Type B pancreatic cell (in vitro differentiated cells): ENCODE measurements around the gene TIGD1. TPM values are rescaled to one million over a fixed set of nuclear protein-coding genes. Genes with fewer than 3 reads are reported as not detected.

Experiments used
- DNase-seq: peaks from one replicate; pipeline ENCODE4 v3.0.0; 2021; ENCODE audit warnings: mixed read lengths; ENCODE audit not compliant: unreplicated experiment; ENCODE audit errors: extremely low spot score
- H3K27ac Mint-ChIP-seq: 2 replicates; pipeline ENCODE4 v1.8.0; 2021; ENCODE audit warnings: mild to moderate bottlenecking, mixed read lengths
- H3K27me3 Mint-ChIP-seq: 2 replicates; pipeline ENCODE4 v1.8.0; 2021; ENCODE audit warnings: mixed read lengths
- H3K36me3 Mint-ChIP-seq: 2 replicates; pipeline ENCODE4 v1.8.0; 2021; ENCODE audit warnings: mixed read lengths
- H3K4me1 Mint-ChIP-seq: one replicate; pipeline ENCODE4 v1.8.0; 2021; ENCODE audit warnings: mixed read lengths; ENCODE audit not compliant: unreplicated experiment
- H3K4me3 Mint-ChIP-seq: 2 replicates; pipeline ENCODE4 v1.8.0; 2021; ENCODE audit warnings: mild to moderate bottlenecking, mixed read lengths
- H3K9me3 Mint-ChIP-seq: 2 replicates; pipeline ENCODE4 v1.8.0; 2021; ENCODE audit warnings: mixed read lengths
- CTCF ChIP-seq: fragments of 200-600 bp; sonication (generic); conservative IDR thresholded peaks from 2 replicates; pipeline ENCODE4 v1.5.0; 2021; ENCODE audit warnings: antibody characterized with exemption, mild to moderate bottlenecking
- total RNA-seq: library from RNA; stranded (reverse); gene quantifications from 2 replicates; pipeline ENCODE4 v1.2.1, GENCODE V29; 2021; ENCODE audit warnings: low replicate concordance

The TIGD1 gene
- total RNA-seq, 1 donor from 2014 or later = 10.8 TPM

- H3K36me3 Mint-ChIP-seq = no peaks in the 10 kb centered on the region
- peaks cover 9% of the 10 kb centered on the region for H3K4me1 Mint-ChIP-seq
- no peak for DNase-seq
- no peaks in the 10 kb centered on the region for H3K9me3 Mint-ChIP-seq
- peaks cover 67% of the 10 kb centered on the region for H3K27me3 Mint-ChIP-seq
- TF ChIP-seq CTCF = no peak
- H3K27ac Mint-ChIP-seq = peak overlapping the region; percentile 61
- H3K4me3 Mint-ChIP-seq = peak overlapping the region; percentile 66
Observed at GRCh38 chr2:232502911-232503808, 47.2 kb downstream of the TIGD1 start.

DNA sequence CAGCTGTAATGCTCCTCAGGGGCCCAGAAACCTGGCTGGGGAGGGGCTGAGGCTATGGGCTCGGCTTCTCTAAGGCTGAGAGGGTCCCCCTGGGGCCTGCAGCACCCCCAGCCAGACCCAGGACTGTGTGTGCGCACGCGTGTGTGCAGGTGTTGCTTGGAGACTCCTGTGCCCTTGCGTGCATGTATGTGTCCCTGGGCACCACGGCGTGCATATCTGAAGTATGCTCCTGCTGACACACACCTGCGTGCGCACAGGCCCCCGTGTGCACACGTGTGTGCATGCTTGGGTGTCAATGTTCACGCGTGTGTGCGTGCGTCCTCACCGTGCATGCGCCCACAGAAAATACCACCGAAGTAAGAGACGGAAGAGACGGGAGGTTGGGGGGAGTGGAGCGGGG, 47.8 kb downstream of the TIGD1 start:
- Mint-ChIP-seq H3K27me3 (peaks cover 62% of the 10 kb centered on the region), H3K4me3 (peak overlapping the region; percentile 84), H3K9me3 (no peaks in the 10 kb centered on the region), H3K36me3 (no peaks in the 10 kb centered on the region), H3K27ac (peak overlapping the region; percentile 61), H3K4me1 (peaks cover 9% of the 10 kb centered on the region)
- TF ChIP-seq CTCF = no peak
- DNase-seq = no peak

- H3K4me3 Mint-ChIP-seq = peak overlapping the region; percentile 41
- no peaks in the 10 kb centered on the region for H3K36me3 Mint-ChIP-seq
- TF ChIP-seq CTCF = no peak
- H3K9me3 Mint-ChIP-seq = no peaks in the 10 kb centered on the region
- H3K4me1 Mint-ChIP-seq = peaks cover 9% of the 10 kb centered on the region
- DNase-seq = no peak
- no peak overlapping the region for H3K27ac Mint-ChIP-seq
- peaks cover 57% of the 10 kb centered on the region for H3K27me3 Mint-ChIP-seq
Observed at GRCh38 chr2:232501794-232502390, 48.5 kb downstream of the TIGD1 start.

- Mint-ChIP-seq H3K9me3 (no peaks in the 10 kb centered on the region), H3K36me3 (no peaks in the 10 kb centered on the region), H3K4me3 (peak overlapping the region; percentile 41), H3K4me1 (peaks cover 9% of the 10 kb centered on the region), H3K27me3 (peaks cover 55% of the 10 kb centered on the region), H3K27ac (no peak overlapping the region)
- no peak for DNase-seq
- TF ChIP-seq CTCF = no peak
Observed at GRCh38 chr2:232501331-232501771, 49.0 kb downstream of the TIGD1 start.

DNA sequence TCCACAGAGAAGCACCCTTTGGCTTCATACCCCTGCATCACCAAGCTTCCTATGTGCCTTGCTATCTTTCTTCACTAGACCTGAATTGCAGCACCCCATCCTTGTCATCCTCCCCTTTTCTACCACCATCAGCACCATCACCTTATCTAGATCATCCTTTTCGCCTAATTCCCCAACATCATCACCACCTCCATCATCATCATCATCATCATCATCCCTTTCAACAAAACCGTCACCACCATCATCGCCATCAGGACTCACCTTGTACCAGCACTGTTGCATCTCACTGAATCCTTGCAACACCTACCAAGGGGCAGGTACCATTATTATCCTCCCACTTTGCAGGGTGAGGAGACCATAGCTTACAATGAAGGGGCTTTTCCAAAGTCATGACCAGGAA, 51.9 kb downstream of the TIGD1 start:
- Mint-ChIP-seq H3K27ac (no peak overlapping the region), H3K4me3 (no peak overlapping the region), H3K4me1 (no peaks in the 10 kb centered on the region), H3K9me3 (no peaks in the 10 kb centered on the region), H3K36me3 (no peaks in the 10 kb centered on the region), H3K27me3 (peaks cover 43% of the 10 kb centered on the region)
- no peak for DNase-seq
- no peak for TF ChIP-seq CTCF

Other genes with a start within 250 kb of the TIGD1 start
- 0.27 and 1.5 TPM in 2 replicates for gene ALPP, start 171.8 kb downstream of the TIGD1 start, total RNA-seq
- gene ALPG, start 143.7 kb downstream of the TIGD1 start, total RNA-seq = 0.14 and 0.88 TPM in 2 replicates
- 1.5 and 6.5 TPM in 2 replicates for gene ALPI, start 94.4 kb downstream of the TIGD1 start, total RNA-seq
- gene ECEL1, start 62.7 kb downstream of the TIGD1 start, total RNA-seq = 7.8 and 9.6 TPM in 2 replicates
- gene PRSS56, start 30.2 kb downstream of the TIGD1 start, total RNA-seq = 0.34 TPM in 1 of 2 replicates, not detected in the other
- gene CHRND, start 24.4 kb downstream of the TIGD1 start, total RNA-seq = 0.60 TPM in 1 of 2 replicates, not detected in the other
- gene CHRNG, start 10.9 kb downstream of the TIGD1 start, total RNA-seq = 0.50 and 0.87 TPM in 2 replicates
- gene EIF4E2, start 132 bp upstream of the TIGD1 start, total RNA-seq = 77.1 and 83.1 TPM in 2 replicates
- gene EFHD1, start 83.0 kb upstream of the TIGD1 start, total RNA-seq = 2.5 and 6.0 TPM in 2 replicates
- gene GIGYF2, start 146.8 kb upstream of the TIGD1 start, total RNA-seq = 60.7 and 65.7 TPM in 2 replicates
- gene KCNJ13, start 226.0 kb upstream of the TIGD1 start, total RNA-seq = 1.6 and 2.9 TPM in 2 replicates